Hepatocyte (in vitro differentiated cells): ENCODE results near the gene SPECC1. TPM values are rescaled to one million over a fixed set of nuclear protein-coding genes. Genes with fewer than 3 reads are reported as not detected.

Source experiments
- DNase-seq: peaks from one replicate; pipeline ENCODE4 v3.0.0-alpha.2; 2016; ENCODE audit warnings: low spot score
- H2AFZ ChIP-seq: fragments of 200-600 bp; sonication (generic); 2 replicates; pipeline ENCODE4 v1.6.0; 2016; ENCODE audit warnings: antibody characterized with exemption, mild to moderate bottlenecking
- H3K27ac ChIP-seq: fragments of 200-600 bp; sonication (generic); 2 replicates; pipeline ENCODE4 v1.5.1; 2016; ENCODE audit warnings: mild to moderate bottlenecking
- H3K27me3 ChIP-seq: fragments of 200-600 bp; sonication (generic); 2 replicates; pipeline ENCODE4 v1.6.1; 2016
- H3K36me3 ChIP-seq: fragments of 200-600 bp; sonication (generic); replicated peaks from 2 replicates; pipeline ENCODE4 v1.5.1; 2016; ENCODE audit warnings: low read depth; ENCODE audit not compliant: insufficient read depth
- H3K4me1 ChIP-seq: fragments of 200-600 bp; sonication (generic); 2 replicates; pipeline ENCODE4 v1.5.1; 2016; ENCODE audit warnings: mild to moderate bottlenecking, moderate library complexity; ENCODE audit not compliant: insufficient read depth
- H3K4me2 ChIP-seq: fragments of 200-600 bp; sonication (generic); 2 replicates; pipeline ENCODE4 v1.6.0; 2016
- H3K4me3 ChIP-seq: fragments of 200-600 bp; sonication (generic); 2 replicates; pipeline ENCODE4 v1.5.1; 2016; ENCODE audit warnings: mild to moderate bottlenecking
- H3K79me2 ChIP-seq: fragments of 200-600 bp; sonication (generic); 2 replicates; pipeline ENCODE4 v1.6.0; 2017; ENCODE audit warnings: mild to moderate bottlenecking
- H3K9me2 ChIP-seq: fragments of 200-600 bp; sonication (generic); replicated peaks from 2 replicates; pipeline ENCODE4 v1.6.0; 2017; ENCODE audit warnings: mild to moderate bottlenecking; ENCODE audit not compliant: insufficient read depth
- H3K9me3 ChIP-seq: fragments of 200-600 bp; sonication (generic); 2 replicates; pipeline ENCODE4 v1.5.1; 2016; ENCODE audit warnings: low read depth, mild to moderate bottlenecking
- H4K20me1 ChIP-seq: fragments of 200-600 bp; sonication (generic); 2 replicates; pipeline ENCODE4 v1.6.0; 2016; ENCODE audit warnings: mild to moderate bottlenecking; ENCODE audit not compliant: insufficient read depth, poor library complexity, severe bottlenecking
- CTCF ChIP-seq: fragments of 200-600 bp; sonication (generic); IDR thresholded peaks from 2 replicates; pipeline ENCODE4 v1.5.1; 2016; ENCODE audit warnings: antibody characterized with exemption, mild to moderate bottlenecking; ENCODE audit not compliant: poor library complexity
- EZH2 ChIP-seq: fragments of 200-600 bp; sonication (generic); IDR thresholded peaks from 2 replicates; pipeline ENCODE4 v1.6.1; 2016; ENCODE audit warnings: antibody characterized with exemption, mild to moderate bottlenecking, borderline replicate concordance
- EZH2phosphoT487 ChIP-seq: fragments of 200-600 bp; sonication (generic); IDR thresholded peaks from one replicate; pipeline ENCODE4 v1.6.1; 2018; ENCODE audit warnings: antibody characterized with exemption, mild to moderate bottlenecking, low read depth, moderate library complexity; ENCODE audit not compliant: unreplicated experiment, severe bottlenecking
- WGBS: methylation state at CpG from one replicate; pipeline ENCODE4 v1.1.6; 2016; ENCODE audit warnings: low lambda C conversion rate; ENCODE audit errors: missing lambda C conversion rate; 5-methylcytosine and 5-hydroxymethylcytosine counted together
- polyA plus RNA-seq: library from polyadenylated mRNA; unstranded; fragments of >200 nt; fragmentation: Nextera tagmentation; extraction: Ambion mirVana; gene quantifications from 2 replicates; pipeline ENCODE4 v1.2.1, GENCODE V29; 2016
- total RNA-seq: library from RNA; depleted of rRNA; stranded (reverse); fragments of >200 nt; gene quantifications from 2 replicates; pipeline ENCODE4 v1.2.3, GENCODE V29; 2014

The SPECC1 gene
- total and polyA plus RNA-seq, 2 experiments from 2014 or later = 20.4 to 57.5 TPM

- H3K9me3 ChIP-seq = no peaks in the 10 kb centered on the region
- TF ChIP-seq CTCF (no peak), EZH2phosphoT487 (no peak), EZH2 (no peak)
- no peak overlapping the region for H2AFZ ChIP-seq
- no peak overlapping the region for H3K4me3 ChIP-seq
- WGBS = 80% methylated on average over 8 of the region's 8 CpGs
- no peaks in the 10 kb centered on the region for H3K79me2 ChIP-seq
- no peaks in the 10 kb centered on the region for H3K4me1 ChIP-seq
- no peak overlapping the region for H3K4me2 ChIP-seq
- H3K27me3 ChIP-seq = no peaks in the 10 kb centered on the region
- H3K36me3 ChIP-seq = no peaks in the 10 kb centered on the region
- no peak for DNase-seq
- H3K27ac ChIP-seq = no peak overlapping the region
- no peaks in the 10 kb centered on the region for H3K9me2 ChIP-seq
- no peaks in the 10 kb centered on the region for H4K20me1 ChIP-seq
Observed at GRCh38 chr17:20046629-20047028, 37.5 kb downstream of the SPECC1 start.

GRCh38 chr17:20051624-20052023 is 42.5 kb downstream of the SPECC1 start:
- no peak overlapping the region for H2AFZ ChIP-seq
- 86% methylated on average over 2 of the region's 2 CpGs for WGBS
- H3K27ac ChIP-seq = no peak overlapping the region
- H3K9me3 ChIP-seq = no peaks in the 10 kb centered on the region
- no peaks in the 10 kb centered on the region for H3K9me2 ChIP-seq
- H4K20me1 ChIP-seq = no peaks in the 10 kb centered on the region
- H3K4me2 ChIP-seq = no peak overlapping the region
- H3K4me1 ChIP-seq = no peaks in the 10 kb centered on the region
- no peaks in the 10 kb centered on the region for H3K79me2 ChIP-seq
- no peaks in the 10 kb centered on the region for H3K27me3 ChIP-seq
- TF ChIP-seq CTCF (no peak), EZH2 (no peak), EZH2phosphoT487 (no peak)
- no peak overlapping the region for H3K4me3 ChIP-seq
- no peak for DNase-seq
- H3K36me3 ChIP-seq = no peaks in the 10 kb centered on the region

- TF ChIP-seq EZH2 (no peak), EZH2phosphoT487 (no peak), CTCF (no peak)
- no peaks in the 10 kb centered on the region for H3K36me3 ChIP-seq
- no peak overlapping the region for H3K4me2 ChIP-seq
- no peak overlapping the region for H3K4me3 ChIP-seq
- H4K20me1 ChIP-seq = no peaks in the 10 kb centered on the region
- DNase-seq = no peak
- no peak overlapping the region for H2AFZ ChIP-seq
- no peaks in the 10 kb centered on the region for H3K79me2 ChIP-seq
- WGBS = 93% methylated on average over 4 of the region's 4 CpGs
- H3K9me2 ChIP-seq = no peaks in the 10 kb centered on the region
- H3K9me3 ChIP-seq = no peaks in the 10 kb centered on the region
- H3K27me3 ChIP-seq = no peaks in the 10 kb centered on the region
- no peak overlapping the region for H3K27ac ChIP-seq
- H3K4me1 ChIP-seq = no peaks in the 10 kb centered on the region
Observed at GRCh38 chr17:20053361-20053964, 44.3 kb downstream of the SPECC1 start.
